Gastroesophageal sphincter (tissue), 4 donors: Measurements from ENCODE around the gene GPATCH3. TPM values are rescaled to one million over a fixed set of nuclear protein-coding genes. Genes with fewer than 3 reads are reported as not detected.

Experiments used
- ATAC-seq: fragments of 150-250 bp; one replicate; pipeline ENCODE4 v1.9.1; 2016; ENCODE audit warnings: mild to moderate bottlenecking, moderate library complexity
- H3K27ac ChIP-seq, 4 donors: fragments of 200-600 bp; sonication (generic) in 3 of 4; 1 replicate in 3 of 4; 2 replicates in 1 of 4; pipeline ENCODE4 v1.5.1; 2016 to 2019
- H3K27me3 ChIP-seq: fragments of 200-600 bp; sonication (generic); one replicate; pipeline ENCODE4 v1.5.1; 2019
- H3K36me3 ChIP-seq, 2 donors: fragments of 200-600 bp; sonication (generic); one replicate each; pipeline ENCODE4 v1.5.1; 2019; ENCODE audit warnings: control low read depth in 1 of 2
- H3K4me1 ChIP-seq, 3 donors: fragments of 200-600 bp; sonication (generic); 1 replicate in 2 of 3; 2 replicates in 1 of 3; pipeline ENCODE4 v1.5.1; 2016 to 2019; ENCODE audit warnings: control low read depth in 2 of 3
- H3K4me3 ChIP-seq, 2 donors: fragments of 200-600 bp; sonication (generic); one replicate each; pipeline ENCODE4 v1.5.1; 2019; ENCODE audit warnings: mild to moderate bottlenecking in 1 of 2, moderate library complexity in 1 of 2
- H3K9me3 ChIP-seq, 3 donors: fragments of 200-600 bp; sonication (generic); one replicate each; pipeline ENCODE4 v1.5.1; 2017 to 2019; ENCODE audit warnings: control low read depth in 2 of 3
- EP300 ChIP-seq: sonication (generic); formaldehyde crosslinking; IDR thresholded peaks from one replicate; pipeline ENCODE4 v1.6.1; 2017; ENCODE audit warnings: antibody characterized with exemption, mild to moderate bottlenecking
- POLR2A ChIP-seq, 2 donors: fragments of 450-650 bp; IDR thresholded peaks; one replicate each; pipeline ENCODE4 v1.6.1; 2017; ENCODE audit warnings: antibody characterized with exemption in 2 of 2, mild to moderate bottlenecking in 2 of 2, moderate library complexity in 1 of 2
- POLR2AphosphoS5 ChIP-seq: sonication (generic); formaldehyde crosslinking; IDR thresholded peaks from one replicate; pipeline ENCODE4 v1.6.1; 2017; ENCODE audit warnings: antibody characterized with exemption
- WGBS, 2 donors: methylation state at CpG; one replicate each; pipeline ENCODE4 v1.1.5; 2018; ENCODE audit warnings: low coverage in 1 of 2; 5-methylcytosine and 5-hydroxymethylcytosine counted together
- total RNA-seq, 4 donors: library from RNA; depleted of rRNA; stranded (reverse); fragments of >200 nt; gene quantifications; one replicate each; pipeline ENCODE4 v1.1.0, GENCODE V29; 2016
- TF ChIP-seq, protein P1 (sequence below), 4 experiments: fragments of 200-600 bp in 2 of 4; fragments of 450-650 bp in 2 of 4; sonication (generic) in 1 of 4; IDR thresholded peaks; one replicate each; pipeline ENCODE4 v1.5.1; 2017 to 2019; ENCODE audit warnings: antibody characterized with exemption in 4 of 4, mild to moderate bottlenecking in 2 of 4, moderate library complexity in 2 of 4

The GPATCH3 gene
- total RNA-seq, 4 donors from 2014 or later, result 5.1 to 21.6 (median 14.4) TPM

DNA sequence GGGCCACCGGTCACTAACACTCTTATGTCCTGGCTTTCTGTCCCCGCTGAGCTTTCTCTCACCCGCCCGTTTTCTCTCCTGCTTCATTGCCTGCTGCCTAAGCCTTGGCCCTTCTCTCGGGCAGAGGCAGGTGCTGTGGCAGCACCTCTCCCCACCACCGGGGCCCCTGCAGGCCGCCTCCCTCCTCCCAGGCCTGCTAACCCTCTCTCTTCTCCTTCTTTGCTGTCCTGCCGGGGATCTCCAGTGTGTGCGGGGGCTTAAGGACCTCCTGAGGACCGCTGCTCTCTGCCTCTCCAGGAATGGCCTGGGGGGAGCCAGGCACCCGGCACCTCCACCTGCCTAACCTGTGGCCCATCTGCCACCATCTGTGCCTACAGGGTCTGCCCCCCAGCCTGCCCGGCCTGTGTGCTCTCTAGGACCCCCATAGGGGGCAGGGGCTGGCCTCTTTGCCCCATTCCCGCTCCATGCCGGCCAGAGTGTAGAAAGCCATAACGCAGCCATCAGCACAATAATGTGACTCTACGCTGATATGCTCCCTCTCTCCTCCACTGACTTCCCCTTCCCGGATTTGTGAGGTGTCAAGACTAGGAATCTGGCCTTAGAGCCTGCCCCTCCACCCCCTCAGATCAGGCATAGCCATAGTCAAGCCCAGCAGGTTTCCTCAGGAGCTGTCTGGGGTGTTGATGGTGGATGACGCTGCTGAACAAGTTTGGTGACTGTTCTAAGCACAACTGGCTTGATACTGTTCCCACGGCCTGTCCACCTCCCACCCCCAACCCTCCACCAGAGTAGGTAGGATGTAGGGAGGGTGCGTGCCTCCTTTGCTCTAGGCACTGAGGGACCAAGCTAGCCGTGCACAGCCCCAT, 43.4 kb downstream of the GPATCH3 start:
- TF ChIP-seq EP300 (no peak), POLR2AphosphoS5 (no peak), POLR2A (IDR thresholded peaks at IDR 0.05) (no peak)
- TF ChIP-seq, protein P1, sequence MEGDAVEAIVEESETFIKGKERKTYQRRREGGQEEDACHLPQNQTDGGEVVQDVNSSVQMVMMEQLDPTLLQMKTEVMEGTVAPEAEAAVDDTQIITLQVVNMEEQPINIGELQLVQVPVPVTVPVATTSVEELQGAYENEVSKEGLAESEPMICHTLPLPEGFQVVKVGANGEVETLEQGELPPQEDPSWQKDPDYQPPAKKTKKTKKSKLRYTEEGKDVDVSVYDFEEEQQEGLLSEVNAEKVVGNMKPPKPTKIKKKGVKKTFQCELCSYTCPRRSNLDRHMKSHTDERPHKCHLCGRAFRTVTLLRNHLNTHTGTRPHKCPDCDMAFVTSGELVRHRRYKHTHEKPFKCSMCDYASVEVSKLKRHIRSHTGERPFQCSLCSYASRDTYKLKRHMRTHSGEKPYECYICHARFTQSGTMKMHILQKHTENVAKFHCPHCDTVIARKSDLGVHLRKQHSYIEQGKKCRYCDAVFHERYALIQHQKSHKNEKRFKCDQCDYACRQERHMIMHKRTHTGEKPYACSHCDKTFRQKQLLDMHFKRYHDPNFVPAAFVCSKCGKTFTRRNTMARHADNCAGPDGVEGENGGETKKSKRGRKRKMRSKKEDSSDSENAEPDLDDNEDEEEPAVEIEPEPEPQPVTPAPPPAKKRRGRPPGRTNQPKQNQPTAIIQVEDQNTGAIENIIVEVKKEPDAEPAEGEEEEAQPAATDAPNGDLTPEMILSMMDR (IDR thresholded peaks at IDR 0.05), result no peak

DNA sequence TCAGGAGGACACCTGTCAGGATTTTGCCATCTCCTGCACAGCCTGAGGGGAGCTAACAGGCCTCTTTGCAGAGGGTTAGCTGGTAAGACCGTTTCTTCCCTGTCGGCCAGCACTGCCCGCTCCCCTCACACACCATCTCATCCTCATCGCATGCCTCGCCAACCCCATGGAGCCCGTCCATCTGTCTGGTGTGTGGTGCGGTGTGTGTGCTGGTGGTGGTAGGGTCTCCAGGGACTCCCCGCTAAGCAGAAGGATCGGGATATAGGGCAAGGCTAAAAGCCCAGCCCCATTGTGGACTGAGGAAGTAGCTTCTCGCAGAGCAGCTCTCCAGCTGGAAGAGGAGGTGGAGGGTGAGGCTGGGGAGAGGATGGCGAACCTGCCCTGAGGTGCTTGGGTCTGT, 44.1 kb downstream of the GPATCH3 start:
- no peaks in the 10 kb centered on the region for H3K9me3 ChIP-seq
- ATAC-seq, result no peak
- H3K27ac ChIP-seq, result no peak overlapping the region

More for the DNA sequence above, 43.4 kb downstream of the GPATCH3 start:
- no peak for ATAC-seq
- Histone ChIP-seq H3K27ac (no peak overlapping the region), H3K4me1 (peaks cover 0 to 9% (median 0%) of the 10 kb centered on the region in 3 donors), H3K36me3 (peaks cover 0 to 68% of the 10 kb centered on the region in 2 donors), H3K4me3 (no peak overlapping the region), H3K9me3 (no peaks in the 10 kb centered on the region), H3K27me3 (no peaks in the 10 kb centered on the region)
- 83 to 90% methylated on average over 2 to 8 of the region's 21 CpGs for WGBS, 2 donors

DNA sequence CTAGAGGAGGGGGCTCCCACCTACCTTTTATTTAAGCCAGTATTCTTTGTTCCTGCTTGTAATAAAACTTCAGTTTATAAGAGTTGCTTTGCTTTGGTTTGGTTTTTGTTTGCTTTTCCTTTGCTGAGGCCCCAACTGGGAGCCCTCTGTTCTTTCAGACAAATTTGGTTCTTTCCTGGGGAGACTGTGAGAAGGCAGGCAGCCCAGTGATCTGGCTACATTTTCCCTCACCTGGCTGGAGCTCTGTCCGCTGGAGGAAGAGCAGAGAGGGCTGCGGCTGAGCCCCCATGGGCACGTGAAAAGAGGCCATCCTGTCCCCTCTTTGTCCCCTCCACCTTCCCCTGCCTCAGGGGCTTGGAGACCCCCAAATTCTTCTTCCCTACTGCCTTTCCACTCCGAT, 44.6 kb downstream of the GPATCH3 start:
- ATAC-seq, result no peak
- TF ChIP-seq POLR2A (IDR thresholded peaks at IDR 0.05) (no peak), EP300 (no peak), POLR2AphosphoS5 (no peak)
- TF ChIP-seq, protein P1 (IDR thresholded peaks at IDR 0.05), result no peak
- WGBS, 2 donors, result 84 to 89% methylated on average over 3 of the region's 4 CpGs
- Histone ChIP-seq H3K4me3 (no peak overlapping the region), H3K9me3 (no peaks in the 10 kb centered on the region), H3K27me3 (no peaks in the 10 kb centered on the region), H3K4me1 (peaks cover 0 to 9% (median 0%) of the 10 kb centered on the region in 3 donors), H3K27ac (no peak overlapping the region), H3K36me3 (peaks cover 0 to 80% of the 10 kb centered on the region in 2 donors)

More for the DNA sequence above, 44.1 kb downstream of the GPATCH3 start:
- Histone ChIP-seq H3K27me3 (no peaks in the 10 kb centered on the region), H3K36me3 (peaks cover 0 to 75% of the 10 kb centered on the region in 2 donors), H3K4me3 (no peak overlapping the region), H3K4me1 (peaks cover 0 to 9% (median 0%) of the 10 kb centered on the region in 3 donors)
- WGBS, 2 donors, result 60% methylated on average over 3 of the region's 11 CpGs; no CpG with 5 or more reads in 1 of the 2 donors
- no peak for TF ChIP-seq EP300
- TF ChIP-seq POLR2A (IDR thresholded peaks at IDR 0.05), result no peak
- no peak for TF ChIP-seq POLR2AphosphoS5
- TF ChIP-seq, protein P1 (IDR thresholded peaks at IDR 0.05), result no peak

DNA sequence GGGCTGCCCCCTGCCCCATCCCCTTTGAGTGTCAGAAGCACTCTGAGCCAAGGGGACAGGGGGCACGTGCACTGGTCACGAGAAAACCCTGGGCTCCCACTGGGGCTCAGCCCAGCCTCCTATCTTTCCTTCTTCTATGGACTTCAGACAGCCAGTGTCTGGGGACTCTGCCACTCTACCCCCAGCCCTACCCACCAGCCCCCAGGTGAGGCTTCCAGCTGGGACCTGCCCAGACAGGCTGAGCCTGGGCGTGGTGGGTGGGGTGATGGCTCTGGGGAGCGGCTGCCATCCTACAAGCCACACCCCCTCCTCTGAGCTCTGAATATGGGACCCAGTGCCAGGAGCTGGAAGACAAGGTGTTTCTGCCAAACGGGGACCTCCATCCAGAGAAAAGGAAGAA, 45.4 kb downstream of the GPATCH3 start:
- 70% methylated on average over 2 of the region's 5 CpGs; no CpG with 5 or more reads in 1 of the 2 donors for WGBS, 2 donors
- Histone ChIP-seq H3K27me3 (no peaks in the 10 kb centered on the region), H3K4me3 (no peak overlapping the region), H3K9me3 (no peaks in the 10 kb centered on the region), H3K27ac (no peak overlapping the region), H3K4me1 (peaks cover 0 to 9% (median 0%) of the 10 kb centered on the region in 3 donors), H3K36me3 (peaks cover 0 to 87% of the 10 kb centered on the region in 2 donors)
- ATAC-seq, result no peak
- TF ChIP-seq, protein P1 (IDR thresholded peaks at IDR 0.05), result no peak
- TF ChIP-seq EP300 (no peak), POLR2AphosphoS5 (no peak), POLR2A (IDR thresholded peaks at IDR 0.05) (no peak)

DNA sequence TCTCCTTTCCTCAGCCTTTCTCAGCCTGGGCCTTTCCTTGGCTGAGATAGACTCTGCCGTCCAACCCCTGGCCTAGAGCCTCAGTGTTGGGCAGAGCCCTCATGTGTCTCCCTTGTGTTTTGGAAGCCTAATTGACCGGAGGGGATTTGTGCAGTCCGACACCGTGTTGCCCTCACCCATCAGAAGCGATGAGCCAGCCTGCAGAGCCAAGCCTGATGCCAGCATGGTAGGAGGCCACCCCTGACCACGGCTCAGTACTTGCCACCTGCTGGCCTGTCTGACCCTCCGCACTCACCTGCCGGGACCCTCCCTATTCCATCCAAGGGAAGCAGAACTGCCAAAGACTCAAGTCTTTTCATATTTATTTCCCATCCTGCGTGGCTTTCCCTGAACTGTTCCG, 46.7 kb downstream of the GPATCH3 start:
- no CpG with 5 or more reads among the region's 10 CpGs for WGBS, 2 donors
- ATAC-seq, result no peak
- Histone ChIP-seq H3K27me3 (no peaks in the 10 kb centered on the region), H3K4me1 (peaks cover 0 to 19% (median 6%) of the 10 kb centered on the region in 3 donors), H3K27ac (no peak overlapping the region), H3K36me3 (peaks cover 0 to 99% of the 10 kb centered on the region in 2 donors), H3K9me3 (no peaks in the 10 kb centered on the region), H3K4me3 (no peak overlapping the region)
- TF ChIP-seq EP300 (no peak), POLR2AphosphoS5 (no peak), POLR2A (IDR thresholded peaks at IDR 0.05) (no peak)
- TF ChIP-seq, protein P1 (IDR thresholded peaks at IDR 0.05), result no peak
